MM.1S (cell line): Measurements from ENCODE around the gene ZNF516.

ENCODE experiments used
- DNase-seq: peaks from one replicate; pipeline ENCODE4 v3.0.0-alpha.2; 2015
- H2AFZ ChIP-seq: fragments of 300-600 bp; sonication (generic); 2 replicates; pipeline ENCODE4 v1.6.0; 2016; ENCODE audit warnings: antibody characterized with exemption, low read length
- H3F3A ChIP-seq: fragments of 300-600 bp; sonication (generic); 2 replicates; pipeline ENCODE4 v1.6.1; 2016; ENCODE audit warnings: mild to moderate bottlenecking, antibody characterized with exemption, low read length, moderate library complexity, mixed read lengths; ENCODE audit not compliant: insufficient read depth
- H3K27ac ChIP-seq: fragments of 300-600 bp; sonication (generic); 2 replicates; pipeline ENCODE4 v1.5.1; 2016; ENCODE audit warnings: mild to moderate bottlenecking, low read length
- H3K27me3 ChIP-seq: fragments of 300-600 bp; sonication (generic); replicated peaks from 2 replicates; pipeline ENCODE4 v1.6.0; 2016; ENCODE audit warnings: low read length; ENCODE audit not compliant: insufficient read depth
- H3K36me3 ChIP-seq: fragments of 300-600 bp; sonication (generic); replicated peaks from 2 replicates; pipeline ENCODE4 v1.6.1; 2016; ENCODE audit warnings: mild to moderate bottlenecking, low read length, mixed read lengths; ENCODE audit not compliant: insufficient read depth
- H3K4me1 ChIP-seq: fragments of 300-600 bp; sonication (generic); 2 replicates; pipeline ENCODE4 v1.6.1; 2016; ENCODE audit warnings: low read length, mixed read lengths
- H3K4me2 ChIP-seq: fragments of 300-600 bp; sonication (generic); 2 replicates; pipeline ENCODE4 v1.6.0; 2016; ENCODE audit warnings: low read depth, low read length
- H3K4me3 ChIP-seq: fragments of 300-600 bp; sonication (generic); 2 replicates; pipeline ENCODE4 v1.5.1; 2016; ENCODE audit warnings: low read length, mixed read lengths
- H3K79me2 ChIP-seq: fragments of 300-600 bp; sonication (generic); 2 replicates; pipeline ENCODE4 v1.6.1; 2016; ENCODE audit warnings: mixed run types, low read length, mixed read lengths
- H3K9ac ChIP-seq: fragments of 300-600 bp; sonication (generic); 2 replicates; pipeline ENCODE4 v1.6.1; 2016; ENCODE audit warnings: low read length, mixed read lengths
- H3K9me2 ChIP-seq: fragments of 300-600 bp; sonication (generic); replicated peaks from 2 replicates; pipeline ENCODE4 v1.6.1; 2016; ENCODE audit warnings: mild to moderate bottlenecking, low read length, mixed read lengths; ENCODE audit not compliant: insufficient read depth
- H3K9me3 ChIP-seq: fragments of 300-600 bp; sonication (generic); replicated peaks from 2 replicates; pipeline ENCODE4 v1.6.1; 2016; ENCODE audit warnings: mild to moderate bottlenecking, low read length, mixed read lengths; ENCODE audit not compliant: insufficient read depth
- H4K20me1 ChIP-seq: fragments of 300-600 bp; sonication (generic); 2 replicates; pipeline ENCODE4 v1.6.1; 2016; ENCODE audit warnings: mild to moderate bottlenecking, low read length, moderate library complexity, mixed read lengths; ENCODE audit not compliant: insufficient read depth
- EZH2 ChIP-seq: fragments of 300-600 bp; sonication (generic); optimal IDR thresholded peaks from 2 replicates; pipeline ENCODE3; 2017; ENCODE audit warnings: low read depth, mild to moderate bottlenecking, antibody characterized with exemption, low read length, mixed read lengths
- EZH2phosphoT487 ChIP-seq: fragments of 300-600 bp; sonication (generic); IDR thresholded peaks from 2 replicates; pipeline ENCODE4 v1.6.1; 2018; ENCODE audit warnings: antibody characterized with exemption, low read length
- TF ChIP-seq, protein P1 (sequence below): fragments of 300-600 bp; sonication (generic); IDR thresholded peaks from 2 replicates; pipeline ENCODE4 v1.5.1; 2016; ENCODE audit warnings: antibody characterized with exemption, low read length, mixed read lengths

Gene ZNF516

DNA sequence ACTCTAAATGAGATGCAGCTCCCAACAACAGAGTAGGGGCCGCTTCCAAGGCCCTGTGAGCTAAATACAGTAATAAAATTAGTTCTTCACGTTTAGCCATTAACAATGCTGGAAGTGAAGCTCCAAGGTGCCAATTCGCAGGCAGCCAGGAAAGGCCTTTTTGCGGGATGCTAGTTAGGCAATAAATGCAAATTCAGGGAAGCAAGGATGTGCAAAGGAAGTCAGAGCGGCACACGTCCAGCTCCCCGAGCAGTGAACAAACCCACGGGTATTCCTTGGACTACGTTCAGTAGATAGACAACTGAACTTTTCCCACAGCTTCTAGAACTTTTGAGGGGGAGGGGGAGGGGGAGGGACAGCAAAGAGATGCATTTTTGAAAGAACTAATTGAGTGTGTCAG, 6.9 kb downstream of the ZNF516 start:
- H3K9me3 ChIP-seq, result no peaks in the 10 kb centered on the region
- H3K9ac ChIP-seq, result no peak overlapping the region
- H3K79me2 ChIP-seq, result 0 out of 2 replicates have a peak, but pooled peaks cover 4% of the 10 kb centered on the region
- H3K4me2 ChIP-seq, result no peak overlapping the region
- no peaks in the 10 kb centered on the region for H4K20me1 ChIP-seq
- H3K36me3 ChIP-seq, result no peaks in the 10 kb centered on the region
- no peaks in the 10 kb centered on the region for H3K9me2 ChIP-seq
- H2AFZ ChIP-seq, result no peak overlapping the region
- no peak for TF ChIP-seq EZH2phosphoT487
- no peak for DNase-seq
- no peak overlapping the region for H3K27ac ChIP-seq
- peaks cover 14% of the 10 kb centered on the region; the same call in 1 of the 2 replicates for H3F3A ChIP-seq
- H3K27me3 ChIP-seq, result no peaks in the 10 kb centered on the region
- H3K4me3 ChIP-seq, result no peak overlapping the region
- H3K4me1 ChIP-seq, result peaks cover 5% of the 10 kb centered on the region

DNA sequence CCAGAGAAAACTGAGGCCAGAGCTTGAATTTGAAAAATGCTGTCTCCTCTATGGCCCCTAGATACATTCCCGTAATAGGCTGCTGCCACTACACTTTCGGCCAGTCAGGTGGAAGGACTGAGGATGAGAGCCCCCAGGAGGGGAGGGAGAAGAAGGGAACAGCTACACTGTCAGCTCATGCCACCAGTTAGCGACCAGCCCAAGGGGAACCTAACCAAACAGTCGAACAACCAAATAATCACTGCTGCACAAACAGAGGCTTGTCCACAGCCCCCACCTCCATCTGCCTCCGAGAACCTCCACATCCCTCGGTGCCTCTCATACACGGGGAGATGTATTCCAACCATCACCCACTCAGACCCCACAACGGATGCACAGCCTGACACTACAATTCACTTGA, 7.3 kb downstream of the ZNF516 start:
- Histone ChIP-seq H4K20me1 (no peaks in the 10 kb centered on the region), H3K27ac (no peak overlapping the region), H3K9me3 (no peaks in the 10 kb centered on the region), H3F3A (peaks cover 11% of the 10 kb centered on the region; the same call in 1 of the 2 replicates), H3K9ac (no peak overlapping the region), H3K36me3 (no peaks in the 10 kb centered on the region), H3K4me1 (peaks cover 5% of the 10 kb centered on the region), H3K4me3 (no peak overlapping the region), H3K4me2 (no peak overlapping the region), H3K27me3 (no peaks in the 10 kb centered on the region), H3K9me2 (no peaks in the 10 kb centered on the region), H3K79me2 (0 out of 2 replicates have a peak, but pooled peaks cover 4% of the 10 kb centered on the region), H2AFZ (no peak overlapping the region)
- DNase-seq, result no peak
- TF ChIP-seq, protein P1, sequence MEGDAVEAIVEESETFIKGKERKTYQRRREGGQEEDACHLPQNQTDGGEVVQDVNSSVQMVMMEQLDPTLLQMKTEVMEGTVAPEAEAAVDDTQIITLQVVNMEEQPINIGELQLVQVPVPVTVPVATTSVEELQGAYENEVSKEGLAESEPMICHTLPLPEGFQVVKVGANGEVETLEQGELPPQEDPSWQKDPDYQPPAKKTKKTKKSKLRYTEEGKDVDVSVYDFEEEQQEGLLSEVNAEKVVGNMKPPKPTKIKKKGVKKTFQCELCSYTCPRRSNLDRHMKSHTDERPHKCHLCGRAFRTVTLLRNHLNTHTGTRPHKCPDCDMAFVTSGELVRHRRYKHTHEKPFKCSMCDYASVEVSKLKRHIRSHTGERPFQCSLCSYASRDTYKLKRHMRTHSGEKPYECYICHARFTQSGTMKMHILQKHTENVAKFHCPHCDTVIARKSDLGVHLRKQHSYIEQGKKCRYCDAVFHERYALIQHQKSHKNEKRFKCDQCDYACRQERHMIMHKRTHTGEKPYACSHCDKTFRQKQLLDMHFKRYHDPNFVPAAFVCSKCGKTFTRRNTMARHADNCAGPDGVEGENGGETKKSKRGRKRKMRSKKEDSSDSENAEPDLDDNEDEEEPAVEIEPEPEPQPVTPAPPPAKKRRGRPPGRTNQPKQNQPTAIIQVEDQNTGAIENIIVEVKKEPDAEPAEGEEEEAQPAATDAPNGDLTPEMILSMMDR, result no peak
- TF ChIP-seq EZH2phosphoT487, result no peak
- no peak for TF ChIP-seq EZH2

DNA sequence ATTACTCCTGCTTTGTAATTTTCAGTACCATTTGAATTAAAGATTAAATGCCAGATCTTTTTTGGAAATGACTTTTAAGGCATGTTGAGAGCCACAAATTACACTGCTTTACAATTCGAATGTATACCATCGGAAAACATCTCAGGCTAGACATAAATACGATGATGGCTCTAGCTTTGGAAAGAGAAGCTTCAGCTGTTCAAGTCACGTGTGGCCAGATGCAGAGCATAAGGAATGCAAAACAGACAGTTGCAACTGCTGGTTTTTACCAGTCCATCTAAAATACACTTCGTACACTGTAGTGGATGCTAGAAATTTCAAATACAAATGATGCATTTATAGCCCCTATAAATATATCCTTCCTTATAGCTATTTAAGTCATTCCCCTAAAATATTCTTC, 8.0 kb downstream of the ZNF516 start:
- Histone ChIP-seq H3K79me2 (0 out of 2 replicates have a peak, but pooled peaks cover 4% of the 10 kb centered on the region), H3K9ac (no peak overlapping the region), H3K4me2 (no peak overlapping the region), H3K27me3 (no peaks in the 10 kb centered on the region), H3K4me1 (peaks cover 4% of the 10 kb centered on the region), H3K36me3 (no peaks in the 10 kb centered on the region), H3F3A (peaks cover 4% of the 10 kb centered on the region; the same call in 1 of the 2 replicates), H2AFZ (no peak overlapping the region), H3K27ac (no peak overlapping the region), H3K4me3 (no peak overlapping the region), H4K20me1 (no peaks in the 10 kb centered on the region), H3K9me3 (no peaks in the 10 kb centered on the region), H3K9me2 (no peaks in the 10 kb centered on the region)
- no peak for TF ChIP-seq EZH2phosphoT487
- no peak for TF ChIP-seq EZH2
- DNase-seq, result no peak

DNA sequence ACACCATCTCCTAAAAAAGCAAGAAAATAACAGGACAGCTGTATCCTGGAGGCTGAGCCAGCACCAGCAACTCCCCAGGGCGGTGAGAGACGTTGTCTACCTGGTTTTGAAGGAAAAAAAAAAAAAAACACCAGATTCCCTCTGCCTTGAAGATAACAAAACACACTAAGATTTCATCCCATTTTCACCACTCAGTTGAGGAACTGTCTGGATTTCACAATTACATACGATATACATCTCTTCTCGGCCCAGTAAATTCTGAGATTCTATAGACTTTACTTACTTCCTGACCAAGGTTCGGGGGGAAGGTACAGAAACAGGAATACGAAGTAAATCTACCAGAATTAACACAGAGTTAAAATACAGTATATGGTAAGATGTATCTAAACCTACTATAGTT, 8.5 kb downstream of the ZNF516 start:
- H3K79me2 ChIP-seq, result 0 out of 2 replicates have a peak, but pooled peaks cover 4% of the 10 kb centered on the region
- no peak overlapping the region for H3K27ac ChIP-seq
- H3K9ac ChIP-seq, result no peak overlapping the region
- no peak for TF ChIP-seq EZH2phosphoT487
- TF ChIP-seq EZH2, result no peak
- TF ChIP-seq, protein P1, result no peak
- no peak overlapping the region for H3K4me3 ChIP-seq
- no peaks in the 10 kb centered on the region for H3K4me1 ChIP-seq
- no peaks in the 10 kb centered on the region for H3K9me3 ChIP-seq
- DNase-seq, result no peak
- H3K9me2 ChIP-seq, result no peaks in the 10 kb centered on the region
- H3K27me3 ChIP-seq, result no peaks in the 10 kb centered on the region
- H3F3A ChIP-seq, result no peaks in the 10 kb centered on the region; the same call in 1 of the 2 replicates
- H4K20me1 ChIP-seq, result no peaks in the 10 kb centered on the region
- no peaks in the 10 kb centered on the region for H3K36me3 ChIP-seq
- H2AFZ ChIP-seq, result no peak overlapping the region
- no peak overlapping the region for H3K4me2 ChIP-seq
